GM21360 (cell line): ENCODE data around the gene MEGF8.

Experiments used
- ATAC-seq: cut with Tn5 transposase; IDR thresholded peaks from one replicate; pipeline ENCODE4 v1.9.1; 2021; ENCODE audit warnings: mild to moderate bottlenecking, moderate library complexity; ENCODE audit not compliant: unreplicated experiment

Gene MEGF8, protein sequence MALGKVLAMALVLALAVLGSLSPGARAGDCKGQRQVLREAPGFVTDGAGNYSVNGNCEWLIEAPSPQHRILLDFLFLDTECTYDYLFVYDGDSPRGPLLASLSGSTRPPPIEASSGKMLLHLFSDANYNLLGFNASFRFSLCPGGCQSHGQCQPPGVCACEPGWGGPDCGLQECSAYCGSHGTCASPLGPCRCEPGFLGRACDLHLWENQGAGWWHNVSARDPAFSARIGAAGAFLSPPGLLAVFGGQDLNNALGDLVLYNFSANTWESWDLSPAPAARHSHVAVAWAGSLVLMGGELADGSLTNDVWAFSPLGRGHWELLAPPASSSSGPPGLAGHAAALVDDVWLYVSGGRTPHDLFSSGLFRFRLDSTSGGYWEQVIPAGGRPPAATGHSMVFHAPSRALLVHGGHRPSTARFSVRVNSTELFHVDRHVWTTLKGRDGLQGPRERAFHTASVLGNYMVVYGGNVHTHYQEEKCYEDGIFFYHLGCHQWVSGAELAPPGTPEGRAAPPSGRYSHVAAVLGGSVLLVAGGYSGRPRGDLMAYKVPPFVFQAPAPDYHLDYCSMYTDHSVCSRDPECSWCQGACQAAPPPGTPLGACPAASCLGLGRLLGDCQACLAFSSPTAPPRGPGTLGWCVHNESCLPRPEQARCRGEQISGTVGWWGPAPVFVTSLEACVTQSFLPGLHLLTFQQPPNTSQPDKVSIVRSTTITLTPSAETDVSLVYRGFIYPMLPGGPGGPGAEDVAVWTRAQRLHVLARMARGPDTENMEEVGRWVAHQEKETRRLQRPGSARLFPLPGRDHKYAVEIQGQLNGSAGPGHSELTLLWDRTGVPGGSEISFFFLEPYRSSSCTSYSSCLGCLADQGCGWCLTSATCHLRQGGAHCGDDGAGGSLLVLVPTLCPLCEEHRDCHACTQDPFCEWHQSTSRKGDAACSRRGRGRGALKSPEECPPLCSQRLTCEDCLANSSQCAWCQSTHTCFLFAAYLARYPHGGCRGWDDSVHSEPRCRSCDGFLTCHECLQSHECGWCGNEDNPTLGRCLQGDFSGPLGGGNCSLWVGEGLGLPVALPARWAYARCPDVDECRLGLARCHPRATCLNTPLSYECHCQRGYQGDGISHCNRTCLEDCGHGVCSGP (N-terminal part only)

DNA sequence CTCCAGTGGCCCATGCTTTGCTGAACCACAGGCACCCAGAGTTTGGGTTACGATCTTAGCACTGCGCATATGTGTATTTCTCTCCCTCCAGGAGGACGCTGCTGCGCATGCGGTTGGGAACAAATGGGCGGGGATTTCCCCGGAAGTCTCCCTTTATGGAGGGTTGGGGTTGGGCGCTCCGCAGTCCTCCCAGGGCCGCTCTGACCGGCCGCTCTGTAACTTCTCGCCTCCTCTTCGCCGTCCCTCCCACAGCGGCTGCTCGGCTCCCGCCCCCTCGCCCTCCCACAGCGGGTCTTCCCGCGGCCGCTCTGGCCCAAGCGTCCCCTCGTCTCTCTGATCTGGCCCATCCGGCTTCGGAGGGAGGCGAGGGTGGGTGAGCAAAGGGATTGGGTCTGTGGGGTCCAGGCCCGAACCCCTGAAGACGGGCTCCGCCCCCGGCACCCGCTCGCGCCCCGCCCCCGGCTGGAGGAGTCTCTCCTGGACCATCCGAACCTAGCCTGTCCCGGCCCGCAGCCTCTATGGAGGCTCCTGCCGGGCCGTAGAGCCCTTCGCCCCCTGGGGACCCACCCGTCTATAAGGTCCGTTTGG lies at the start of gene MEGF8:
TSS of gene MEGF8 (plus strand) at position 328 of the 588 bp plus-strand sequence. CDS start 609 bp downstream, outside the sequence.
- ATAC-seq = peak; percentile 89

- ATAC-seq = no peak
Measured at GRCh38 chr19:42276284-42276683, 49.2 kb upstream of the MEGF8 start.

- ATAC-seq = no peak
Measured at GRCh38 chr19:42276821-42277220, 48.6 kb upstream of the MEGF8 start.

DNA sequence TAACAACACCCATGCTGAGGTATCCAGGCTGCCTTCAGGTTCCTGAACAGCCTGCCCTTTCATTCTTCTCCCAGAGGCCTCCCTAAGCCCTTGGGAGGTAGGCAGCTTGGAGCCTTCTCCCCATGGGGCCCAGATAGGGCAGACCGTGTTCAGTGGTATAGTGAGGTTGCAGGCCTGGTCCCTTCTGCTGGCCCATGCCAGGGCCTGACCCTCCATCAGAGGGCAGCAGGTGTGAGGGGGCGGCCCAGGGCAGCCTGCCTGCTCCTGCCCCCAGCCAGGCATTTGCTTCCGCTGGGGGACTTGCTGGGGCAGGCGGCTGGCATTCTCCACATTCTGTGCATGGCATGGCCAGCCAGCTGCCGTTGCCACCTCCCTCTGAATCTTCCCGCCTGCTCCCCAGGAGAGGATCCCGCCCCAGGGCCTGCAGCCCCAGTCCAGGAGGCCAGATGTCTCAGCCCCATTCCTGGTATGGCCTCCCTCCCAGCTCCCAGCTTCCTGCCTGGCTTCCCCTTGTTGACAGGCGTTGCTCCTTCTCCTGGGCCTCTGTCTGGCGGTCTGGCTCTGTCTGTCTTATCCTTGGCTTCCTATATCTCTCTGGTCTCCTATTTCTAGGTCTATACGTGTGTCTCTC lies 47.5 kb upstream of the MEGF8 start:
- ATAC-seq = no peak

DNA sequence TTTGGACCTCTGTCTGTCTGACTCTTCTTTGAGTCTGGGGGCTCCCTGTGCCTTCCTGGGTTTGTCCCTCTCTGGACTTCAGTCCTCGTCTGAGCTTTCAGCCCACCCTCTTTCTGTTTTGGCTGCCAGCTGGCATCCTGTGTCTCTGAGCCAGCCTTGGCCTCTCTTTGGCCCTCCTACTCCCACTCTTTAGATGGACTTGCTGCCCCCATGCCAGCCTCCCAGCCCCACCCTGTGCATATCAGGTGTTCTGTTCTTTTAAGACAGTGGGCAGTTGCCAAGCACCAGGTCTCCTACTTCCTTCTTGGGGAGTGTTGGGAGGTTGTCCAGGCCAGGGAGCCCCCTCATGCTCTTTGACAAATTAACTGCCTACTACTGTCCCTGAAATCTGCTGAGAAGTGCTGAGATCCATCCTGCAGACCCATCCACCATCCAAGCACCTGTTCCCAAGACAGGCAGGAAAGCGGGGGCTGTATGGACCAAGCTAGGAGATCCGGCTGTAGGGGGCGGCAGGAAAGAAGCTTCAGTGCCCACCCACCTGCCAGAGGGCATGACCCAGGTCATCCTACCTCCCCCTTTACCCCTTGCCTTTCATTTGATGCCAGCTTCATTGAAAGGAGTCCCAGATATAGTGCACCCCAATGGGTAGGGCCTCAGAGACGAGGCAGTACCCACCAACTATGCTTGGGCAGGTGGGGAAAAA lies 46.8 kb upstream of the MEGF8 start:
- ATAC-seq = no peak

DNA sequence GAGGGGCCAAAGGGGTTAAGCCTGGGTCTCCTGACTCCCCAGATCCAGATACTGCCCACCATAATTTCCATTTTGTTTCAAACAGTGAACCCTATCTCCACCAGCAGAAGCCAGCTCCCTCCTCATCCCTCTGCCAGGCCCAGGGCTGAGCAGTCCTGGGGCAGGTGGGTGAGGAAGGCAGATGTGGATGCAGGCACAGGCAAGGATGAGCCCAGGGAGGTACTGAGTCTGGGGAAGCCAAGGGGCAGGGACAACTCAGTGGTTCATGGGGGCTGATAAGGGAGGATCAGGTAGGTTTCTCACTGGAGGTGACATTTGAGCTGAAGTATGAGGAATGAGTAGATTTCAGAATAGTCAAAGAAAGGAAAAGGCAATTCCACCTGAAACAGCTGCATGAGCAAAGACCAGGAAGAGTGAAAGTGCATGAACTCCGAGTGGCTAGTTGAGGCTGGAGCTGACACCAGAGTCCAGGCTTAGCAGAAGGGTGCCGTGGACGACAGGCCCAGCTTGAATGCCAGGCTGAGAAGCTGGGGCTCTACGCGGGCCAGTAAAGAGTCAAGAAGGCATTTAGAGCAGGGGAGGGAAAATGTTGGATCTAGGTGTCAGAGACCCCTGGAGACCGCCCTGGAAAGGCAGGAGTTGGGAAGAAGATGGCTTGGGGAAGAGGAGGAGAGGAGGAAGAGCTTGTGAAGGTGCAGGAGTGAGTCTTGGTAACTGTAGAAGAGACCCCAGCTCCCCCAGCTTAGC lies 46.1 kb upstream of the MEGF8 start:
- no peak for ATAC-seq

GRCh38 chr19:42279902-42280814 lies 45.3 kb upstream of the MEGF8 start:
- peak; percentile 20 for ATAC-seq

GRCh38 chr19:42280815-42281145 lies 44.7 kb upstream of the MEGF8 start:
- no peak for ATAC-seq

- no peak for ATAC-seq
Measured at GRCh38 chr19:42281146-42281826, 44.1 kb upstream of the MEGF8 start.

GRCh38 chr19:42281827-42282762 lies 43.3 kb upstream of the MEGF8 start:
- no peak for ATAC-seq

DNA sequence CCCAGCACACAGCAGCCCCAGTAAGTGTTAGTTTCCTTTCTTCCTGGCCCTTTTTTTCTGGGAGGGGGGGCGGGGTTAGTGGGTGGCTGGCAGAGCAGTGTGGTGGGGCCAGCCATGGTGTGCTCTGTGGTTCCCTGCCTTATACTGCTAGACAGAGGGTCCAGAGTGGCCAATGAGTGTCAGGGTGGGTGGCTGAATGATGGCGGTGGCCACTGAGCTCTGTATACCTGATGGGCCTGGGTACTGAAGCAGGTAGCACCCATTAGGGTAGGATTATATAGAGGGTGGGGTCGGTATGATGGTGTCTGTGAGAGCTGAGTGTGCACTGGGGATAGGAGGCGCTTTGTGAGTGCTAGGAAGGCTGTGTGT lies 42.6 kb upstream of the MEGF8 start:
- no peak for ATAC-seq

GRCh38 chr19:42283188-42284065 lies 42.0 kb upstream of the MEGF8 start:
- peak; percentile 37 for ATAC-seq

DNA sequence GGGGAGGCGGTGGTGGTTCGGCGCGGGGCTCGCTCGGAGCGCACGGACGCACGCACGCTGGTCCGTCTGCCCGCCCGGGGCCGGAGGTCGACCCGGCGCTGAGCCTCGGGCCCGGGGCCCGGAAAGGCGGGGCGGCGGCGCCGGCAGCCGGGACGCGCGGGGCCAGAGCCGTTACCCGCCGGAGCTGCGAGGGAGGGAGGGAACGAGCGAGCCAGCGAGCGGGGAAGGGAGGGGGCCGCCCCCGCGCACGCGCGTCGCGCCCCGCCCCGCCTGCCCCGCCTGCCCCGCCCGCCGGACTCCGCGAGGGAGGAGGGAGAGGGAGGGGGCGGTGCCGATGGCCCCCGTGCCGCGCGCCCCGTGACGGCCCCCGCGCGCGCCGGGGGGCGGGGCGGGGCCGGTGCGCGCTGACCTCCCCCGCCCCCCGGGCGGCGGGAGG lies 41.4 kb upstream of the MEGF8 start:
- peak; percentile 17 for ATAC-seq

GRCh38 chr19:42284591-42285341 lies 40.7 kb upstream of the MEGF8 start:
- ATAC-seq = peak; percentile 0

DNA sequence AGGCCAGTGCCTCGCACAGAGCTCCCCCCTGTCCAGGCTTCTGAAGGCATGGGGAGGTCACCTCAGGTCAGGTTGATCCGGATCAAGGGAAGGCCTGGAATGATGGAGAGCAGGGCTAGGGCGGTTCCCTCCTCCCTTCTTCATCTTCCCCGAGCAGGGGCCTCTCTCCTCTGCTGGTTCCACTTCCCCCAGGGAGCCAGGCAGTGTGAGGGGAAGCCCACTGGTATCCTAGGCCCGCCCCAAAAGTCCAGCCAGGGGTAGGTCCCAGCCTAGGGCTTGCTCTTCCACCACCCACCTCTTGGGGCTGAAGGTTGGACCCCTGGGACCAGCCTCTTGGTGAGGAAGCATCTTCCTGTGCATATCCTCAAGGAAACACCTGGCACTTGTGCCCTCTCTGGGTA lies 39.9 kb upstream of the MEGF8 start:
- ATAC-seq = no peak
